H1 (cell line): ENCODE data around the gene STIMATE. TPM values are rescaled to one million over a fixed set of nuclear protein-coding genes. Genes with fewer than 3 reads are reported as not detected.

Experiments
- CTCF ChIA-PET: fragments of 300-600 bp; sonication (Branson Sonifier 250); formaldehyde crosslinking; loops from one replicate; lab custom pipeline; 2021; ENCODE audit not compliant: partially characterized antibody; lab: Charles Lee
- POLR2A ChIA-PET: fragments of 300-600 bp; sonication (Branson Sonifier 250); formaldehyde crosslinking; loops from one replicate; lab custom pipeline; 2021; ENCODE audit warnings: inconsistent platforms; ENCODE audit not compliant: partially characterized antibody; lab: Charles Lee
- DNase-seq, 2 experiments: peaks; one replicate each; pipeline versions ENCODE4 v3.0.0 to v3.0.0-alpha.2; 2010 to 2022; ENCODE audit warnings: low spot score in 2 of 2, low read depth in 1 of 2, mixed read lengths in 1 of 2
- FAIRE-seq: peaks from 2 replicates; lab custom pipeline; 2011; peaks lifted over from hg19 to GRCh38; lab: Jason Lieb, UNC
- H2AFZ ChIP-seq: 2 replicates; pipeline ENCODE4 v1.8.1; 2012; ENCODE audit warnings: low read length, inconsistent platforms
- H2AK5ac ChIP-seq: 2 replicates; pipeline ENCODE4 v1.6.1; 2013; ENCODE audit warnings: low read depth, low read length
- H2BK120ac ChIP-seq: replicated peaks from 2 replicates; pipeline ENCODE3; 2013; ENCODE audit warnings: low read depth, low read length, inconsistent platforms
- H2BK12ac ChIP-seq: 2 replicates; pipeline ENCODE4 v1.6.1; 2013; ENCODE audit warnings: low read depth, low read length
- H2BK15ac ChIP-seq: 2 replicates; pipeline ENCODE4 v1.6.1; 2013; ENCODE audit warnings: low read length
- H2BK20ac ChIP-seq: 2 replicates; pipeline ENCODE4 v1.6.1; 2013; ENCODE audit warnings: low read length
- H2BK5ac ChIP-seq: 2 replicates; pipeline ENCODE4 v1.6.1; 2013; ENCODE audit warnings: low read depth, low read length
- H3K14ac ChIP-seq: 2 replicates; pipeline ENCODE4 v1.6.1; 2013; ENCODE audit warnings: inconsistent platforms; ENCODE audit not compliant: insufficient read length
- H3K18ac ChIP-seq: 2 replicates; pipeline ENCODE4 v1.6.1; 2013; ENCODE audit warnings: low read length; ENCODE audit errors: extremely low read depth
- H3K23ac ChIP-seq: 2 replicates; pipeline ENCODE4 v1.6.1; 2013; ENCODE audit warnings: inconsistent platforms; ENCODE audit not compliant: insufficient read length
- H3K23me2 ChIP-seq: 2 replicates; pipeline ENCODE4 v1.6.1; 2013; ENCODE audit warnings: low read depth, low read length
- H3K27ac ChIP-seq: 2 replicates; pipeline ENCODE4 v1.6.1; 2011; ENCODE audit warnings: low read depth, low read length, inconsistent platforms
- H3K27me3 ChIP-seq, 4 experiments: replicated peaks in 1 of 4; 1 replicate in 1 of 4; 2 replicates in 3 of 4; pipeline versions ENCODE4 v1.6.1 to v1.8.1; 2011 to 2013; ENCODE audit warnings: low read length in 3 of 4, mild to moderate bottlenecking in 3 of 4, inconsistent platforms in 2 of 4, mixed read lengths in 2 of 4, moderate library complexity in 1 of 4; ENCODE audit not compliant: control insufficient read depth in 3 of 4, insufficient read depth in 3 of 4; ENCODE audit errors: extremely low read depth in 1 of 4
- H3K36me3 ChIP-seq, 4 experiments: 2 replicates each; pipeline versions ENCODE4 v1.6.1 to v1.8.1; 2011 to 2013; ENCODE audit warnings: mild to moderate bottlenecking in 4 of 4, low read length in 3 of 4, moderate library complexity in 2 of 4, control low read depth in 1 of 4, inconsistent platforms in 1 of 4; ENCODE audit not compliant: insufficient read depth in 4 of 4, control insufficient read depth in 2 of 4
- H3K4ac ChIP-seq: replicated peaks from 2 replicates; pipeline ENCODE3; 2013; ENCODE audit warnings: low read length, low read depth, mixed read lengths, inconsistent platforms; ENCODE audit not compliant: insufficient read length
- H3K4me1 ChIP-seq, 4 experiments: replicated peaks in 1 of 4; 1 replicate in 1 of 4; 2 replicates in 3 of 4; pipeline versions ENCODE4 v1.6.1 to v1.8.1; 2011 to 2013; ENCODE audit warnings: low read length in 3 of 4, inconsistent platforms in 2 of 4, mixed read lengths in 1 of 4; ENCODE audit not compliant: insufficient read depth in 4 of 4, control insufficient read depth in 3 of 4
- H3K4me2 ChIP-seq, 2 experiments: 2 replicates each; pipeline versions ENCODE4 v1.6.1 to v1.8.1; 2011 to 2013; ENCODE audit warnings: low read depth in 2 of 2, low read length in 2 of 2, control low read depth in 1 of 2, inconsistent platforms in 1 of 2, mild to moderate bottlenecking in 1 of 2; ENCODE audit not compliant: insufficient read depth in 1 of 2
- H3K4me3 ChIP-seq, 4 experiments: fragments of 200-600, 300-600 bp in 1 of 4; sonication (generic), shearing (Covaris generic), sonication (Bioruptor Twin) in 1 of 4; 2 replicates each; pipeline versions ENCODE4 v1.5.1 to v1.8.1; 2011 to 2016; ENCODE audit warnings: low read length in 4 of 4, low read depth in 3 of 4, control low read depth in 2 of 4, inconsistent platforms in 2 of 4, mild to moderate bottlenecking in 2 of 4, mixed read lengths in 1 of 4, moderate library complexity in 1 of 4; ENCODE audit not compliant: insufficient read depth in 2 of 4; ENCODE audit errors: extremely low read depth in 1 of 4
- H3K56ac ChIP-seq: replicated peaks from 2 replicates; pipeline ENCODE3; 2013; ENCODE audit warnings: low read depth, mild to moderate bottlenecking, mixed read lengths, low read length, inconsistent platforms; ENCODE audit not compliant: insufficient read length
- H3K79me1 ChIP-seq: 2 replicates; pipeline ENCODE4 v1.6.1; 2013; ENCODE audit warnings: low read depth, low read length, control low read depth
- H3K79me2 ChIP-seq, 2 experiments: 2 replicates each; pipeline versions ENCODE4 v1.6.1 to v1.8.1; 2012 to 2013; ENCODE audit warnings: low read length in 2 of 2, mild to moderate bottlenecking in 2 of 2, inconsistent platforms in 1 of 2; ENCODE audit not compliant: insufficient read depth in 2 of 2, control insufficient read depth in 1 of 2
- H3K9ac ChIP-seq, 4 experiments: replicated peaks in 1 of 4; 1 replicate in 1 of 4; 2 replicates in 3 of 4; pipeline versions ENCODE4 v1.6.1 to v1.8.1; 2011 to 2013; ENCODE audit warnings: low read depth in 3 of 4, low read length in 3 of 4, control low read depth in 2 of 4, mild to moderate bottlenecking in 2 of 4, moderate library complexity in 2 of 4, inconsistent platforms in 1 of 4; ENCODE audit errors: extremely low read depth in 1 of 4
- H3K9me3 ChIP-seq, 2 experiments: 2 replicates each; pipeline versions ENCODE4 v1.6.1 to v1.8.1; 2012 to 2013; ENCODE audit warnings: mild to moderate bottlenecking in 2 of 2, moderate library complexity in 2 of 2, control low read depth in 1 of 2, inconsistent platforms in 1 of 2, low read depth in 1 of 2, low read length in 1 of 2, mixed read lengths in 1 of 2; ENCODE audit not compliant: insufficient read depth in 2 of 2
- H4K20me1 ChIP-seq, 2 experiments: replicated peaks in 1 of 2; 2 replicates each; pipeline versions ENCODE3 to v1.8.1; 2011 to 2013; ENCODE audit warnings: inconsistent platforms in 2 of 2, low read length in 2 of 2, mild to moderate bottlenecking in 1 of 2; ENCODE audit not compliant: insufficient read depth in 2 of 2, control insufficient read depth in 1 of 2
- H4K5ac ChIP-seq: 2 replicates; pipeline ENCODE4 v1.6.1; 2013; ENCODE audit warnings: low read length, low read depth, mixed read lengths, inconsistent platforms; ENCODE audit not compliant: insufficient read length
- H4K8ac ChIP-seq: 2 replicates; pipeline ENCODE4 v1.8.0; 2013; ENCODE audit warnings: mild to moderate bottlenecking, moderate library complexity, low read length, inconsistent platforms; ENCODE audit not compliant: insufficient read depth; ENCODE audit errors: extremely low read depth
- H4K91ac ChIP-seq: replicated peaks from 2 replicates; pipeline ENCODE3; 2013; ENCODE audit warnings: low read length, mixed read lengths, inconsistent platforms; ENCODE audit not compliant: insufficient read length
- ATF3 ChIP-seq: IDR thresholded peaks from 2 replicates; pipeline ENCODE4 v1.6.1; 2011; ENCODE audit warnings: low read depth, mild to moderate bottlenecking, low read length; ENCODE audit not compliant: insufficient read depth
- CTCF ChIP-seq, 3 experiments: IDR thresholded peaks; 1 replicate in 2 of 3; 2 replicates in 1 of 3; pipeline versions ENCODE4 v1.5.1 to v1.6.1; 2011; ENCODE audit warnings: low read length in 3 of 3, mild to moderate bottlenecking in 3 of 3, inconsistent platforms in 2 of 3, low read depth in 1 of 3, moderate library complexity in 1 of 3; ENCODE audit not compliant: insufficient read depth in 1 of 3; ENCODE audit errors: control extremely low read depth in 1 of 3
- EP300 ChIP-seq, 2 experiments: IDR thresholded peaks; 1 replicate in 1 of 2; 2 replicates in 1 of 2; pipeline ENCODE4 v1.6.1; 2011 to 2012; ENCODE audit warnings: low read depth in 2 of 2, low read length in 2 of 2, mild to moderate bottlenecking in 2 of 2, borderline replicate concordance in 1 of 2, inconsistent platforms in 1 of 2, moderate library complexity in 1 of 2
- GABPA ChIP-seq: IDR thresholded peaks from 2 replicates; pipeline ENCODE4 v1.6.1; 2011; ENCODE audit warnings: mild to moderate bottlenecking, low read length, moderate library complexity, borderline replicate concordance; ENCODE audit not compliant: insufficient read depth
- KDM1A ChIP-seq: fragments of 200-600, 300-600 bp; sonication (generic); IDR thresholded peaks from 2 replicates; pipeline ENCODE4 v1.7.1; 2016; ENCODE audit warnings: mild to moderate bottlenecking, low read length, borderline replicate concordance
- NRF1 ChIP-seq: IDR thresholded peaks from 2 replicates; pipeline ENCODE4 v1.6.1; 2011; ENCODE audit warnings: mild to moderate bottlenecking, low read depth, low read length, improper control_type of control experiment
- RNF2 ChIP-seq: fragments of 200-900, 300-1000 bp; sonication (generic); IDR thresholded peaks from 2 replicates; pipeline ENCODE4 v1.7.1; 2016; ENCODE audit warnings: borderline replicate concordance, low read depth, mild to moderate bottlenecking, antibody characterized with exemption, low read length; ENCODE audit not compliant: poor library complexity, severe bottlenecking; ENCODE audit errors: missing control alignments
- SRF ChIP-seq: IDR thresholded peaks from 2 replicates; pipeline ENCODE4 v1.6.1; 2011; ENCODE audit warnings: mild to moderate bottlenecking, low read depth, low read length, moderate library complexity
- SUZ12 ChIP-seq: fragments of 200-600 bp; sonication (generic); IDR thresholded peaks from 2 replicates; pipeline ENCODE4 v1.6.1; 2012; ENCODE audit warnings: mild to moderate bottlenecking, inconsistent platforms, low read length, moderate library complexity, mixed read lengths
- WGBS, 2 experiments: shearing (Covaris generic) in 1 of 2; methylation state at CpG; one replicate each; pipeline versions ENCODE4 v1.1.6 to v1.1.7; 2013 to 2015; ENCODE audit warnings: low lambda C conversion rate in 2 of 2, mixed read lengths in 2 of 2, inconsistent platforms in 1 of 2, low coverage in 1 of 2, missing lambda C conversion rate in 1 of 2; ENCODE audit not compliant: insufficient replicate concordance in 2 of 2, insufficient coverage in 1 of 2, insufficient read length in 1 of 2; ENCODE audit errors: extremely low coverage in 1 of 2, missing lambda C conversion rate in 1 of 2; 5-methylcytosine and 5-hydroxymethylcytosine counted together
- polyA plus RNA-seq, 7 experiments: library from polyadenylated mRNA; depleted of rRNA in 3 of 7; stranded (reverse) in 5 of 7; unstranded in 2 of 7; fragments of >200 nt in 5 of 7; fragments of 200-250 nt in 2 of 7; gene quantifications; 1 replicate in 5 of 7; 2 replicates in 1 of 7; 4 replicates in 1 of 7; pipeline versions ENCODE4 v1.2.1 to v1.2.3, GENCODE V29; 2011 to 2013; ENCODE audit warnings: missing spikeins in 2 of 7, mixed read lengths in 2 of 7
- total RNA-seq: library from RNA; stranded (reverse); fragmentation: NEBNext Ultra II Directional; extraction: Animal tissue kit (Norgen Biotek cat#: 25700); gene quantifications from 2 replicates; pipeline ENCODE4 v1.2.1, GENCODE V29; 2021

Gene STIMATE
- total and polyA plus RNA-seq, 2 of the 8 experiments (the other 6 are each of a cell fraction or from before 2014, with no cell fraction given), result 17.5 to 22.1 TPM

- no peak overlapping the region for H4K5ac ChIP-seq
- no peaks in the 10 kb centered on the region for H3K9me3 ChIP-seq
- H3K4me1 ChIP-seq, result no peaks in the 10 kb centered on the region
- H3K4ac ChIP-seq, result no peak overlapping the region
- H3K9ac ChIP-seq, result no peak overlapping the region
- no peak overlapping the region for H2BK12ac ChIP-seq
- no peaks in the 10 kb centered on the region for H3K27me3 ChIP-seq
- no peaks in the 10 kb centered on the region for H3K79me1 ChIP-seq
- H2BK15ac ChIP-seq, result no peak overlapping the region
- no peak overlapping the region for H3K27ac ChIP-seq
- H4K20me1 ChIP-seq, result no peaks in the 10 kb centered on the region
- no peak overlapping the region for H2BK5ac ChIP-seq
- DNase-seq (no peak), FAIRE-seq (no peak)
- H3K14ac ChIP-seq, result no peak overlapping the region
- H3K18ac ChIP-seq, result no peak overlapping the region
- H3K56ac ChIP-seq, result no peak overlapping the region
- H2AFZ ChIP-seq, result no peak overlapping the region
- no peak overlapping the region for H3K23ac ChIP-seq
- H4K91ac ChIP-seq, result no peak overlapping the region
- H3K23me2 ChIP-seq, result no peaks in the 10 kb centered on the region
- 77% methylated on average over 9 of the region's 9 CpGs; no CpG with 5 or more reads in 1 of the 2 experiments for WGBS, 2 experiments
- H2BK120ac ChIP-seq, result no peak overlapping the region
- H4K8ac ChIP-seq, result no peak overlapping the region
- no peaks in the 10 kb centered on the region for H3K36me3 ChIP-seq
- H3K4me3 ChIP-seq, result no peak overlapping the region
- H3K4me2 ChIP-seq, result no peak overlapping the region
- no peaks in the 10 kb centered on the region for H3K79me2 ChIP-seq
- ChIA-PET CTCF (interaction anchor here (0.8 to 6.9 kb wide), 3 partner anchors 10 to 24 kb away, joined by 3 to 86 read pairs (median 13); no protein-coding TSS in a partner anchor), POLR2A (interaction anchor here (2.3 kb wide), 1 partner anchor 25 kb away, joined by 8 read pairs; the partner anchor contains the start of gene NEK4)
- no peak overlapping the region for H2AK5ac ChIP-seq
- H2BK20ac ChIP-seq, result no peak overlapping the region
- TF ChIP-seq SRF (no peak), NRF1 (no peak), KDM1A (no peak), CTCF (IDR thresholded peaks at IDR 0.05; ENCODE audit: control extremely low read depth in 1 of 3, insufficient read depth in 1 of 3, low read depth in 1 of 3, low read length in 3 of 3) (no peak), RNF2 (no peak), GABPA (no peak), SUZ12 (no peak), ATF3 (no peak), EP300 (IDR thresholded peaks at IDR 0.05; ENCODE audit: borderline replicate concordance in 1 of 2, low read depth in 2 of 2, low read length in 2 of 2) (no peak)
Observed at GRCh38 chr3:52795298-52795900, 101.9 kb downstream of the STIMATE start.
